ENCODE results near the gene IQCB1.

DNA sequence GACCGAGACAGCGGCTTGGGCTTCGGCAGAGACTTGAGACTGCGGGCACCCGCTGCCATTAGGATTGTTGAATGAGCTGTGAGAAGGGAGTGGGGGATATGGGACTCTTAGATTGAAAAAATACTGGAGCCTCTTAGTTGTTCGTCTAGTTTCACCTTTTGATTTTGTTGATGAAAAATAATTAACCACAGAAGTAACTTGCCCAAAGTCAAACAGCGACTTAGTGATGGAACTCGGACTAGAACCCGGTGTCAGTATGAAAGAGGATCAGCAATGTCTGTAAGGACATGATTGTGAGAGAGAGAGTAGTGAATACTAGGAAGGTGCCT is 84.8 kb downstream of the IQCB1 start:
- no peak for TF ChIP-seq HNRNPUL1 (IDR thresholded peaks at IDR 0.05; ENCODE audit: low read length)
- TF ChIP-seq TCF7L2 (IDR thresholded peaks at IDR 0.05; ENCODE audit: low read depth, low read length) = no peak
- TF ChIP-seq SRSF9 (IDR thresholded peaks at IDR 0.05; ENCODE audit: borderline replicate concordance, low read depth, low read length) = no peak
- TF ChIP-seq CHD1 (IDR thresholded peaks at IDR 0.05; ENCODE audit: low read length) = no peak
- TF ChIP-seq ZNF133 (CRISPR knock-in tag; IDR thresholded peaks at IDR 0.05) = no peak
- no peak for TF ChIP-seq ZBTB26 (CRISPR knock-in tag; IDR thresholded peaks at IDR 0.05)

Data from K562 (cell line).